DND-41 (cell line): ENCODE data around the gene STXBP5.

Experiments
- CTCF ChIP-seq: IDR thresholded peaks from 2 replicates; pipeline ENCODE4 v1.5.1; 2012; ENCODE audit warnings: borderline replicate concordance, low read length, moderate library complexity, mild to moderate bottlenecking; ENCODE audit not compliant: poor library complexity, severe bottlenecking; ENCODE audit errors: extremely low read depth
- EZH2 ChIP-seq: IDR thresholded peaks from 3 replicates; pipeline ENCODE4 v1.6.1; 2012; ENCODE audit warnings: borderline replicate concordance, low read depth, mild to moderate bottlenecking, moderate library complexity, low read length, inconsistent platforms; ENCODE audit not compliant: severe bottlenecking

GRCh38 chr6:147347179-147347881 is 143.1 kb downstream of the STXBP5 start:
- TF ChIP-seq CTCF = no peak
- no peak for TF ChIP-seq EZH2
